Activated CD8-positive, alpha-beta T cell treated with anti-CD3 and anti-CD28 coated beads, Interleukin-2, amount 10 ng/mL, durations not matched to agents 7 days and 5 days (primary cell): Measurements from ENCODE around the gene EPN2. TPM values are rescaled to one million over a fixed set of nuclear protein-coding genes. Genes with fewer than 3 reads are reported as not detected.

Experiments used
- ATAC-seq: fragments of 150-1000 bp; cut with Tn5 transposase; one replicate; pipeline ENCODE4 v1.10.0; 2021; ENCODE audit warnings: moderate library complexity
- CTCF ChIA-PET: fragments of 350-600 bp; sonication (Branson Sonifier 250); formaldehyde crosslinking; loops from one replicate; lab custom pipeline; 2021; ENCODE audit warnings: antibody characterized with exemption; lab: Charles Lee
- POLR2A ChIA-PET: fragments of 350-600 bp; sonication (Branson Sonifier 250); formaldehyde crosslinking; loops from one replicate; lab custom pipeline; 2021; ENCODE audit warnings: antibody characterized with exemption; lab: Charles Lee
- DNase-seq: peaks from one replicate; pipeline ENCODE4 v3.0.0-alpha.2; 2020
- H3K27ac Mint-ChIP-seq: one replicate; pipeline ENCODE4 v1.8.0; 2021; ENCODE audit warnings: mild to moderate bottlenecking, mixed read lengths
- H3K27me3 Mint-ChIP-seq: one replicate; pipeline ENCODE4 v1.8.0; 2021; ENCODE audit warnings: low read depth, mixed read lengths
- H3K36me3 Mint-ChIP-seq: one replicate; pipeline ENCODE4 v1.8.0; 2021; ENCODE audit warnings: low read depth, mixed read lengths
- H3K4me1 Mint-ChIP-seq: one replicate; pipeline ENCODE4 v1.8.0; 2021; ENCODE audit warnings: low read depth, mixed read lengths
- H3K4me3 Mint-ChIP-seq: one replicate; pipeline ENCODE4 v1.8.0; 2021; ENCODE audit warnings: mild to moderate bottlenecking, mixed read lengths
- H3K9me3 Mint-ChIP-seq: one replicate; pipeline ENCODE4 v1.8.0; 2022; ENCODE audit warnings: mixed read lengths; ENCODE audit not compliant: insufficient read depth
- total RNA-seq, 2 experiments: library from RNA; stranded (reverse); gene quantifications; one replicate each; pipeline ENCODE4 v1.2.3, GENCODE V29; 2021

The EPN2 gene
- total RNA-seq, 2 experiments from 2014 or later, result 2.8 to 3.1 TPM

DNA sequence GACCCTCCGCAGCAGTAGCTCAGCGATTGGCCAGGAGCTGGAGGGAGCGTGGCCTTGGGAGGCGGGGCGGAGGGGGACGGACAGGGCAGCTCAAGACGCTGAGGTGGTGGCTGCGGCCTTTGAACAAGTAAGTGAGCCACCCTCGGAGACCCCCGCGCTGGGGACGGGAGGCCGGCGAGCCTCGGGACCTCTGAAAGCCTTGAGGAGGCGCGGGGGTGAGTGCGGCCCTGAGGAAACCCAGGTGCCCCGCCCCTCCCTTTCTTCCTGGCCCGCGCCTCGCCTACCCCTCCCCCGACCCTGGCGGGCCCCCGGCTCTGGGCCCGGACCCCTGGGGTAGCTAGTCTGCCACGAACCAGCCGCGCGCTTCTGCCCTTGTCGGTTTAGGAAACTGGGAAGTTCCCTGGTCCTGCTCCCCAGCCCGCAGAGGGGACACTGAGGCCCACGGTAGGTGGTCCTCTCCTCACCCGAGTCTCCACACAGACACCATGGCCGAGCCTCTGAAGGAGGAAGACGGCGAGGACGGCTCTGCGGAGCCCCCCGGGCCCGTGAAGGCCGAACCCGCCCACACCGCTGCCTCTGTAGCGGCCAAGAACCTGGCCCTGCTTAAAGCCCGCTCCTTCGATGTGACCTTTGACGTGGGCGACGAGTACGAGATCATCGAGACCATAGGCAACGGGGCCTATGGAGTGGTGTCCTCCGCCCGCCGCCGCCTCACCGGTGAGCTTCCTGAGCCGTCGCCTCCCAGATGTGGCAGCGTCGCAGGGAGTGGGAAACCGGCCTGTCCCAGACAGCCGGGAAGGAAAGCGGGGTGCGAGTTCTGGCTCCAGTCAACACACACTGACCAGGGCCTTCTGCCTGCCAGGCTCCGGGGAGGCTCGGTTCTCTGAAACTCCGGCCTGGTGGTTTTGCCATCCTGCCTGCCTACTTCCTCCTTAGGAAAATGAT, 141.5 kb downstream of the EPN2 start, which contains the start of gene MAPK7:
TSS of gene MAPK7 (plus strand) at position 83 of the 945 bp plus-strand sequence. CDS start at position 486, 403 bp downstream.
- Mint-ChIP-seq H3K36me3 (peaks cover 34% of the 10 kb centered on the region), H3K4me3 (peak within 1 kb of the TSS; percentile 97), H3K4me1 (peaks cover 23% of the 10 kb centered on the region), H3K27ac (peak within 1 kb of the TSS; percentile 96), H3K9me3 (no peaks in the 10 kb centered on the region), H3K27me3 (peaks cover 10% of the 10 kb centered on the region)
- no peak for DNase-seq
- CTCF ChIA-PET, result interaction anchor here (1.1 to 2.6 kb wide), 9 partner anchors 10 to 270 kb away, joined by 3 to 61 read pairs (median 6); partner anchors contain the start of genes ALDH3A2 and B9D1
- ATAC-seq, result no peak
- POLR2A ChIA-PET, result interaction anchor here (0.8 to 1.6 kb wide), 4 partner anchors 9 to 315 kb away, joined by 3 to 6 read pairs (median 4); partner anchors contain the start of gene B9D1

DNA sequence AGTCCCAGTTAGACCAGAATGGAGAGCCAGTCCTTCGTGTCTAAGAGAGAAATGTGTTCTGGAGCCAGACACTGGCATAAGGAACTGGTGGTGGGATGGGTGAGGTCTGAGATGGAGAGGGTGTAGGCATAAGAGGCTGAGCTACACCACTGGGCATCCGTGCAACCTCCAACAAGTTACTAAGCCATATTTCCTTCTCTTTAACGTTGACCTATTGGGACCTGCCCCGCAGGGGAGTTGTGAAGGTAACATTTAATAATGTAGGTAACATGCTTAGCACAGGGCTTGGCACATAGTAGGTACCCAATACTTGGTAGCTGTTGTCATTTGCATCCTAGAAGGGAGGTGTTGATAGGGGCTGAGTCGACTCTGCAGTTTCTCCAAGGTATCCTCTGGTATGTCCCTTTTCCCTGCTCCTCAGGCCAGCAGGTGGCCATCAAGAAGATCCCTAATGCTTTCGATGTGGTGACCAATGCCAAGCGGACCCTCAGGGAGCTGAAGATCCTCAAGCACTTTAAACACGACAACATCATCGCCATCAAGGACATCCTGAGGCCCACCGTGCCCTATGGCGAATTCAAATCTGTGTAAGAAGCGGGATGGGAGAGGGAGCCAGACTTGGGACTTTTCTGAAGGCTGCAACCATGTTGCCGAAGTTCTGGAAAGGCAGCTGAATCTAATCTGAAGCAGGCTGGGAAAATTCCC, 142.3 kb downstream of the EPN2 start:
- POLR2A ChIA-PET, result no interaction called here

DNA sequence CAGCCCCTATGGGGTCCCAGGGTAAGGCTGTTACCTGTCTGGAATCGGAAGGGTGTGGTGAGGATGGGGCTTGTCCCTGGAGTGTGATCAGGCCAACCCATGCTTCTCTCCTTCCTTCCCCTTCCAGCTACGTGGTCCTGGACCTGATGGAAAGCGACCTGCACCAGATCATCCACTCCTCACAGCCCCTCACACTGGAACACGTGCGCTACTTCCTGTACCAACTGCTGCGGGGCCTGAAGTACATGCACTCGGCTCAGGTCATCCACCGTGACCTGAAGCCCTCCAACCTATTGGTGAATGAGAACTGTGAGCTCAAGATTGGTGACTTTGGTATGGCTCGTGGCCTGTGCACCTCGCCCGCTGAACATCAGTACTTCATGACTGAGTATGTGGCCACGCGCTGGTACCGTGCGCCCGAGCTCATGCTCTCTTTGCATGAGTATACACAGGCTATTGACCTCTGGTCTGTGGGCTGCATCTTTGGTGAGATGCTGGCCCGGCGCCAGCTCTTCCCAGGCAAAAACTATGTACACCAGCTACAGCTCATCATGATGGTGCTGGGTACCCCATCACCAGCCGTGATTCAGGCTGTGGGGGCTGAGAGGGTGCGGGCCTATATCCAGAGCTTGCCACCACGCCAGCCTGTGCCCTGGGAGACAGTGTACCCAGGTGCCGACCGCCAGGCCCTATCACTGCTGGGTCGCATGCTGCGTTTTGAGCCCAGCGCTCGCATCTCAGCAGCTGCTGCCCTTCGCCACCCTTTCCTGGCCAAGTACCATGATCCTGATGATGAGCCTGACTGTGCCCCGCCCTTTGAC, 143.5 kb downstream of the EPN2 start:
- CTCF ChIA-PET, result no interaction called here
- ATAC-seq, result no peak
- Mint-ChIP-seq H3K27me3 (peaks cover under 1% of the 10 kb centered on the region), H3K4me1 (peaks cover 26% of the 10 kb centered on the region), H3K27ac (no peak overlapping the region), H3K9me3 (no peaks in the 10 kb centered on the region), H3K36me3 (peaks cover 43% of the 10 kb centered on the region), H3K4me3 (peak overlapping the region; percentile 10)
- DNase-seq, result no peak
- POLR2A ChIA-PET, result no interaction called here

More for the DNA sequence above, 142.3 kb downstream of the EPN2 start:
- Mint-ChIP-seq H3K36me3 (peaks cover 41% of the 10 kb centered on the region), H3K27ac (peak overlapping the region; percentile 32), H3K4me1 (peaks cover 26% of the 10 kb centered on the region), H3K4me3 (peak overlapping the region; percentile 97), H3K27me3 (peaks cover 4% of the 10 kb centered on the region), H3K9me3 (no peaks in the 10 kb centered on the region)
- ATAC-seq, result no peak
- CTCF ChIA-PET, result interaction anchor here (2.6 kb wide), 1 partner anchor 16 kb away, joined by 61 read pairs; the partner anchor contains the start of gene B9D1
- DNase-seq, result no peak

DNA sequence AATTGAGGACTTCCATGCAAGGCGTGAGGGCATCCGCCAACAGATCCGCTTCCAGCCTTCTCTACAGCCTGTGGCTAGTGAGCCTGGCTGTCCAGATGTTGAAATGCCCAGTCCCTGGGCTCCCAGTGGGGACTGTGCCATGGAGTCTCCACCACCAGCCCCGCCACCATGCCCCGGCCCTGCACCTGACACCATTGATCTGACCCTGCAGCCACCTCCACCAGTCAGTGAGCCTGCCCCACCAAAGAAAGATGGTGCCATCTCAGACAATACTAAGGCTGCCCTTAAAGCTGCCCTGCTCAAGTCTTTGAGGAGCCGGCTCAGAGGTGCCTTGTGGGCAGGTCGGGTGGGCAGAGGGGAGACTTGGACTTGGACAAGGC, 144.2 kb downstream of the EPN2 start:
- Mint-ChIP-seq H3K4me3 (no peak overlapping the region), H3K27me3 (no peaks in the 10 kb centered on the region), H3K27ac (no peak overlapping the region), H3K9me3 (no peaks in the 10 kb centered on the region), H3K36me3 (peaks cover 43% of the 10 kb centered on the region), H3K4me1 (peaks cover 22% of the 10 kb centered on the region)
- ATAC-seq (no peak), DNase-seq (no peak)
- ChIA-PET CTCF (no interaction called here), POLR2A (no interaction called here)

DNA sequence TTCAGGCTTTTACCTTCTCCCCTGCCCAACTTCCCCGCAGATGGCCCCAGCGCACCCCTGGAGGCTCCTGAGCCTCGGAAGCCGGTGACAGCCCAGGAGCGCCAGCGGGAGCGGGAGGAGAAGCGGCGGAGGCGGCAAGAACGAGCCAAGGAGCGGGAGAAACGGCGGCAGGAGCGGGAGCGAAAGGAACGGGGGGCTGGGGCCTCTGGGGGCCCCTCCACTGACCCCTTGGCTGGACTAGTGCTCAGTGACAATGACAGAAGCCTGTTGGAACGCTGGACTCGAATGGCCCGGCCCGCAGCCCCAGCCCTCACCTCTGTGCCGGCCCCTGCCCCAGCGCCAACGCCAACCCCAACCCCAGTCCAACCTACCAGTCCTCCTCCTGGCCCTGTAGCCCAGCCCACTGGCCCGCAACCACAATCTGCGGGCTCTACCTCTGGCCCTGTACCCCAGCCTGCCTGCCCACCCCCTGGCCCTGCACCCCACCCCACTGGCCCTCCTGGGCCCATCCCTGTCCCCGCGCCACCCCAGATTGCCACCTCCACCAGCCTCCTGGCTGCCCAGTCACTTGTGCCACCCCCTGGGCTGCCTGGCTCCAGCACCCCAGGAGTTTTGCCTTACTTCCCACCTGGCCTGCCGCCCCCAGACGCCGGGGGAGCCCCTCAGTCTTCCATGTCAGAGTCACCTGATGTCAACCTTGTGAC, 144.7 kb downstream of the EPN2 start:
- DNase-seq, result no peak
- no peak overlapping the region for H3K4me3 Mint-ChIP-seq
- ATAC-seq, result no peak
- POLR2A ChIA-PET, result no interaction called here
- no peaks in the 10 kb centered on the region for H3K9me3 Mint-ChIP-seq
- peaks cover 19% of the 10 kb centered on the region for H3K4me1 Mint-ChIP-seq
- no peaks in the 10 kb centered on the region for H3K27me3 Mint-ChIP-seq
- H3K36me3 Mint-ChIP-seq, result peaks cover 43% of the 10 kb centered on the region
- H3K27ac Mint-ChIP-seq, result no peak overlapping the region
- CTCF ChIA-PET, result no interaction called here

DNA sequence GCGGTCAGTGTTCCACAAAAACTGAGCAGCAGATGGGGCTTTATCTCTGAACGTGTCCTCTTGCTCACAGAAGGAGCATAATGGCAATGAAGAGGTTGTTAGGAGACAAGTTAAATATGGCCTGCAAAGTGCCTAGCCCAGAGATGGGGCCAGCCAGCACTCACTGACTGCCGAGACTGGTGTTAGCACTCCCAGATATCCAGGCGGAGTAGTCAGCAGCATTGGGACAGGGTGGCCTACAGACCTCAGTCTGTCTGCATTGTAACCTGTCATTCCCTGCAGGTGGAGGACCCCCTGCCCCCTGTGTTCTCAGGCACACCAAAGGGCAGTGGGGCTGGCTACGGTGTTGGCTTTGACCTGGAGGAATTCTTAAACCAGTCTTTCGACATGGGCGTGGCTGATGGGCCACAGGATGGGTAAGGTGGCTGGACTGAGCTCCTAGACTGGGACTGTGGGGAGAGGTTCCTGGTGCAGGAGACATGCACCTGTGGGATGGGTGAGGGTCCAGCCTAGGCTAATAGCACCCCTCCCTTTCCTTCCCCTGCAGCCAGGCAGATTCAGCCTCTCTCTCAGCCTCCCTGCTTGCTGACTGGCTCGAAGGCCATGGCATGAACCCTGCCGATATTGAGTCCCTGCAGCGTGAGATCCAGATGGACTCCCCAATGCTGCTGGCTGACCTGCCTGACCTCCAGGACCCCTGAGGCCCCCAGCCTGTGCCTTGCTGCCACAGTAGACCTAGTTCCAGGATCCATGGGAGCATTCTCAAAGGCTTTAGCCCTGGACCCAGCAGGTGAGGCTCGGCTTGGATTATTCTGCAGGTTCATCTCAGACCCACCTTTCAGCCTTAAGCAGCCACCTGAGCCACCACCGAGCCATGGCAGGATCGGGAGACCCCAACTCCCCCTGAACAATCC, 145.6 kb downstream of the EPN2 start:
- DNase-seq (no peak), ATAC-seq (no peak)
- H3K4me1 Mint-ChIP-seq, result peaks cover 15% of the 10 kb centered on the region
- no peak overlapping the region for H3K4me3 Mint-ChIP-seq
- peaks cover 43% of the 10 kb centered on the region for H3K36me3 Mint-ChIP-seq
- H3K27me3 Mint-ChIP-seq, result no peaks in the 10 kb centered on the region
- no peaks in the 10 kb centered on the region for H3K9me3 Mint-ChIP-seq
- ChIA-PET CTCF (no interaction called here), POLR2A (no interaction called here)
- no peak overlapping the region for H3K27ac Mint-ChIP-seq

DNA sequence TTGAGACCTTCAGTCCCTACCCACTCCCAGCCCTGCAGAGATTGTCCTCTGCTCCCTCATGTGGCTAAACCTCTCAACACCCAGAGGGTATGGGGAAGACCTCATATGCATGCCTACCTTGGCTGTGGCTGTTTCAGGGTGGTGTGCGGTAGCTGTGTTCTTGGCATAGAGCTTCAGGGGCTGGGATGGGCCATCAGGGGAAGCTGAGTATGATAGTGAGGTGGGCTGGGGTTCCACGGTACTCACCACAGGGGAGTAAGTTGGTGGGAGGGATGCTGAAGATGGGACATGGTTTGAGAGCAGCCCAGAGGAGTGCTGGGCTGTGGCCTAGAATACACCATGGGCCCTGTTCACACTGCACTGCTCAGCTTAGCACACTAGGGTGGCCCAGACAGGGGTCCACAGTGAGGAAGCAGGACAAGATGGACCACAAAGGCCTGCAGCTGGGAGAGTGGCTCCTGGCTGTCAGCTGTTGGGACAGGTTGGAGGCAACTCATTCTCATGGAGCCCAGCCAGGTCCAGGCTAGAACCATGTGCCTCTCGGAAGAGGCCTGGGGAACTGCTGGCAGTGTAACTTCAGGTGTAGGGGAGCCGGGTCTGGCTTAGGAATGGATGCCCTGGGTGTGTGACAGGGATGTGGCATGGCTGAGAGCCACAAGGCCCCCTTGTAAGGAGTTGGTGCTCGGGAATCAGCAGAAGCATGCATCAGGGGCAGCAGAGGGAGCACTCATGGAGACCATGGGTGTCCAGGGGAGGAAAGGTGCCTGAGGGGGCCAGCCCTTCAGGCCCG, 146.7 kb downstream of the EPN2 start:
- Mint-ChIP-seq H3K27me3 (peaks cover under 1% of the 10 kb centered on the region), H3K9me3 (no peaks in the 10 kb centered on the region), H3K4me1 (peaks cover 14% of the 10 kb centered on the region), H3K36me3 (peaks cover 40% of the 10 kb centered on the region), H3K27ac (peak overlapping the region; percentile 18), H3K4me3 (no peak overlapping the region)
- ChIA-PET POLR2A (no interaction called here), CTCF (interaction anchor here (3.1 kb wide), 1 partner anchor 21 kb away, joined by 14 read pairs; the partner anchor contains the start of gene B9D1)
- no peak for DNase-seq
- no peak for ATAC-seq

DNA sequence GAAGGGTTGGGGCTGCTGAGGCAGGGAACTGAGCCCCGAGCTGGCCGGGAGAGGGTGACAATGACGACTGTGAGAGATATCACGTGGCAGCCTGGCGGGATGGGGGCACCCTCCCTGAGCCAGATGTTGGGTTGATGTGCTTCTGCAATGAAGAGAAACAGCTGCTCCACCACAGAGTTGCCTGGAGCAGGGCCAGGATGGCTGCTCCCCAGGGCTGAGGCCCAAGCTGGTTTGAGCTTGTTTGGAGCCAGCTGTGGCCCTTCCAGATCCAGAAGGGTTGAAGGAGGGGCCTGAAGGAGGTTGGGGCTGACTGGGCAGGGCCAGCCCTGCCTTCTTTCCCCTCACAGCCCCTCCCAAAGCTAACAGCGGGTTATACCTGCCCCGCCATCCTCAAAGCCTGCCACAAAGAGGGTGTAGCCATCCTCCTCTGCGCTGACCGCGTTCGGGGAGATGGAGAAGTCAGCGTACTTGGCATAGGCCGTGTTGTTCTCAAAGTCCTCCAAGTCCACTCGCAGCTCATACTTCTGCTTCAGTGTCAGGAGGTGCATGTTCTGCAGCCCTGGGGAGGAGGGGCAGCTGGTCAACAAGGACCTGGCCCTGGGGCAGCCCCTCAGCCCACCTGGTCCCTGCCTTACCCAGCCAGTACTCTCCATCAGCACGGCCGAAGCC, 147.7 kb downstream of the EPN2 start:
- Mint-ChIP-seq H3K27ac (no peak overlapping the region), H3K4me3 (no peak overlapping the region), H3K27me3 (peaks cover 8% of the 10 kb centered on the region), H3K36me3 (peaks cover 33% of the 10 kb centered on the region), H3K4me1 (peaks cover 5% of the 10 kb centered on the region), H3K9me3 (no peaks in the 10 kb centered on the region)
- no peak for DNase-seq
- ATAC-seq, result no peak
- CTCF ChIA-PET, result interaction anchor here (3.1 kb wide), 1 partner anchor 22 kb away, joined by 14 read pairs; the partner anchor contains the start of gene B9D1
- POLR2A ChIA-PET, result interaction anchor here (0.7 kb wide), 1 partner anchor 1714 kb away, joined by 3 read pairs; no protein-coding TSS in a partner anchor

DNA sequence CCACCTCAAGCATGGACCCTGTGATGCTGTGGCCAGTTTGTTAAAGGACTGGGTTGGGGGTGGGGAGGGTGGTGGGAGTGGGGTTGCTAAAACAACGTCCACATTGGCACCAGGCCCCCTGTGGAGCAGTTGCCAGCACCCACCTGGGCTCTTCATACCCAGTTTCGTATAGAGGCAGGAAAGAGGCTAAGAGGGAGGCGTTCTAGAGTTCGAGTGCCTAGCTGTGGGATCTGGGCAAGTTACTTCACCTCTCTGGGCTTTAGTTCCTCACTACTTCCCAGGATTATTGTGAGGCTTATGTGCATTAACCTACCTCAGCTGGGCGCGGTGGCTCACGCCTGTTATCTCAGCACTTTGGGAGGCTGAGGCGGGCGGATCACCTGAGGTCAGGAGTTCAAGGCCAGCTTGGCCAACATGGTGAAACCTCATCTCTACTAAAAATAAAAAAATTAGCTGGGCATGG, 148.4 kb downstream of the EPN2 start:
- ChIA-PET CTCF (interaction anchor here (3.1 kb wide), 1 partner anchor 23 kb away, joined by 14 read pairs; the partner anchor contains the start of gene B9D1), POLR2A (no interaction called here)
- Mint-ChIP-seq H3K27me3 (peaks cover 8% of the 10 kb centered on the region), H3K9me3 (no peaks in the 10 kb centered on the region), H3K4me3 (no peak overlapping the region), H3K4me1 (peaks cover 5% of the 10 kb centered on the region), H3K36me3 (peaks cover 26% of the 10 kb centered on the region), H3K27ac (no peak overlapping the region)
- ATAC-seq (no peak), DNase-seq (no peak)
